ENCODE measurements around the gene RINL.
"Not testable (repeated sequence)": the region's sequence is repeated elsewhere in the genome, so short reads cannot be mapped to it uniquely, and the experiment has no call there.

Gene RINL

GRCh38 chr19:38855751-38856150 lies 22.3 kb downstream of the RINL start:
- not testable (repeated sequence) for H3K36me3 Mint-ChIP-seq, H3K27me3 Mint-ChIP-seq

GRCh38 chr19:38854961-38855360 lies 23.1 kb downstream of the RINL start:
- H3K27ac Mint-ChIP-seq, H3K36me3 Mint-ChIP-seq, CTCF ChIA-PET: not testable (repeated sequence)

More at GRCh38 chr19:38855751-38856150, 22.3 kb downstream of the RINL start:
- H3K9me3 Mint-ChIP-seq, CTCF ChIA-PET, DNase-seq, H3K4me3 Mint-ChIP-seq, H3K27ac Mint-ChIP-seq: not testable (repeated sequence)
- peaks cover 40% of the 10 kb centered on the region for H3K4me1 Mint-ChIP-seq

GRCh38 chr19:38853214-38853613 lies 24.9 kb downstream of the RINL start:
- Mint-ChIP-seq H3K36me3 (peaks cover 10% of the 10 kb centered on the region), H3K4me1 (peaks cover 51% of the 10 kb centered on the region)
- no peak for DNase-seq

More at GRCh38 chr19:38854961-38855360, 23.1 kb downstream of the RINL start:
- H3K9me3 Mint-ChIP-seq, H3K27me3 Mint-ChIP-seq, H3K4me3 Mint-ChIP-seq, DNase-seq: not testable (repeated sequence)
- peaks cover 42% of the 10 kb centered on the region for H3K4me1 Mint-ChIP-seq

DNA sequence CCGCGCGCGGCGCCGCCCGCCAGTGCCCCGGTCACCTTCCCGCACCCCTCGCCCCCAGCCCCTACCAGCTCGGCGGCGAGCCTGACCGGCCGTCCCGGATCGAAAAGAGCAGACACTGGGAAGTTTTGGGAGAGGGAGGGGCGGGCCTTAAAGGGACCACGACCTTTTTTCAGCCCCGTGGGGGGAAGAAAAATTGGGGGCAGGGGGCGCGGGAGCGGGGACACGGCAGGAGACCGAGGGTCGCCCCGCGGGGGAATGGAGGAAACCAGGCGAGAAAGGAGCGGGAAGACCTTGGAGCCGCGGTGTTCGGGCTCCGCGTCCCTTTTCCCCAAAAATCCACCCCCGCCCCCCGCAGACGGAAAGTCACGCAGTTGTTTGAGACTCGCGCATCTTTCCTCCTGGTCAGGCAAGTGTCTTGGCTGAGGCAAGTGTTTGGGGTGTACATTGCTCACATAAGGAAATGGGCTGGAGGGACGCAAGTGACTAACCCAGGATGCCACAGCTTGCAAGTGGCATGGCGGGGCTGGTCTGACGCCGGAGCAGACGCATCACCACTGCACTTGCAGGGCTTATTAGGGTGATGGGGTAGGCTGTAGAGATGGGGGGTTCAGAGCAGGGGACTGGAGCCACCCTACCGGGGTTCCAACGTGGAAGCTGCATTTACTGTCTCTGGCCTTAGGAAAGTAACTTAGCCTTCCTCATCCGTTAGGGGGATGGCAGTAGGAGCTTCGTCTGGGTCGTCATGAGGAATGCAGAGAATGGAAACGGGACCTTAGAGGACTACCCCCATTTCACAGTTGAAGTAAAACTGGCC lies 25.6 kb downstream of the RINL start:
- peak; percentile 68 for DNase-seq
- CTCF ChIA-PET, result interaction anchor here (0.9 to 2.7 kb wide), 6 partner anchors 9 to 78 kb away, joined by 3 to 8 read pairs (median 4); partner anchors contain the start of genes MRPS12 and SARS2
- peak overlapping the region; percentile 95 for H3K27ac Mint-ChIP-seq

More at GRCh38 chr19:38853214-38853613, 24.9 kb downstream of the RINL start:
- Mint-ChIP-seq H3K27ac (peak overlapping the region; percentile 95), H3K9me3 (no peaks in the 10 kb centered on the region), H3K4me3 (peak overlapping the region; percentile 91), H3K27me3 (peaks cover 14% of the 10 kb centered on the region)
- CTCF ChIA-PET, result interaction anchor here (0.9 to 2.7 kb wide), 6 partner anchors 8 to 77 kb away, joined by 3 to 8 read pairs (median 4); partner anchors contain the start of genes MRPS12 and SARS2

DNA sequence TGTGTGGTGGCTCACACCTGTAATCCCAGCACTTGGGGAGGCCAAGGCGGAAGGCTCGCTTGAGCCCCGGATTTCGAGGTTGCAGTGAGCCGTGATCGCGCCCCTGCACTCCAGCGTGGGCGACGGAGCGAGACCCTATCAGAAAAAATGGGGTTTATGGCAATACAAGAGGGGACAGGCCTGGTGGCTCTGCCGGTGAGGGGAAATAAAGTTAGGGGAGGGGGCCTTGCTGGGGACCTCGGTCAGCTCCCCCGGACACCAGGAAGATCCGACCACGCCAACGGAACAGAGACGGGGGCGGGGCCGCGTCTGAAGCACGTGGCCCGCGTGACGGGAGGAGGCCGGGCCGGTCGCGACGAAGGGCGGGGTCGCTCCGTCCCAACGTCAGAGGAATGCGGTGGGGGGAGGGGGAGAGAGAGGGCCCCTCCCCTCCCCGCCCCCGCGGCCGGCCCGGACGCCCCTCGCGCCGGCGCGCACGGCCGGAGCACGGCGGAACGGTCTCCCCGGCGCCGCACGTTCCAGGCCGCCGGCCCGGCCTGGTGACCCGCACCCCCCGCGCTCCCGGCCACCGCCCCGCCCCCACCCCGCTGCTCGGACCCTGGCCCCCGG lies 26.3 kb downstream of the RINL start:
- Mint-ChIP-seq H3K4me1 (peaks cover 51% of the 10 kb centered on the region), H3K27ac (peak overlapping the region; percentile 100), H3K4me3 (peak overlapping the region; percentile 92), H3K27me3 (peaks cover 14% of the 10 kb centered on the region), H3K9me3 (no peaks in the 10 kb centered on the region), H3K36me3 (peaks cover 24% of the 10 kb centered on the region)
- DNase-seq, result peak; percentile 94
- CTCF ChIA-PET, result interaction anchor here (1.0 to 2.7 kb wide), 3 partner anchors 18 to 82 kb away, joined by 3 to 8 read pairs (median 3); no protein-coding TSS in a partner anchor

More for the DNA sequence above, 25.6 kb downstream of the RINL start:
- H3K36me3 Mint-ChIP-seq, result peaks cover 17% of the 10 kb centered on the region
- peaks cover 51% of the 10 kb centered on the region for H3K4me1 Mint-ChIP-seq
- H3K9me3 Mint-ChIP-seq, result no peaks in the 10 kb centered on the region
- peak overlapping the region; percentile 91 for H3K4me3 Mint-ChIP-seq
- peaks cover 14% of the 10 kb centered on the region for H3K27me3 Mint-ChIP-seq

DNA sequence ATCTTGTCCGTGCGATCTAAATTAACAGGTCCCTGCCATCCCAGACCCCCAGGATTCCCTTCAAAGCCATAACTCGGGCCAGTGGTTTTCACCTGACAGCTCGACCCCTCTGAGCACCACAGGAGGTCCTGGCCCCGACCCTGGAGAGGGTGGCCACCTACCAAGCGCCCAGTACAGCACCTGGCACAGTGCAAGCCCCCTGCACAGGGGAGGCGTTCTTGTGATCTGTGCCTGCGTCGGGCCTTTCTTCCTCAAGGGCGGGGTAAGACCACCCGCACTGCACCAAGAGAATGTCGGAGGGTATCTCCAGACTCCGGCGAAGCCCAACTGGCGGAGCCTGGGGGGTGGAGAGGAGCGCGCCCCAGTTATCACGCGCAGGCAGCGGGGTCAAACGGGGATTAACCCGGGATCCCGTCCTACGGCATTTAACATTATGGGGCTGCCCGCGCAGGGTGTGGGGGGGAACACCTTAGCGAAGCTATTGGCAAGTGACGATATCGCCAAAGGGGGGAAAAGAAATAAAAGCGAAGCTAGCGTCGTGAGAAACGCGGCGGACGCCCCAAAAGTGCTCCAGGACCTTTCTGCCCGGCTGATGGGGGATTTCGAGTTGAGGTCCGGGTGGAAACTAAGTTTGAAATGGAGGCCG lies 27.0 kb downstream of the RINL start:
- no peaks in the 10 kb centered on the region for H3K9me3 Mint-ChIP-seq
- H3K27me3 Mint-ChIP-seq, result peaks cover 9% of the 10 kb centered on the region
- peak overlapping the region; percentile 100 for H3K27ac Mint-ChIP-seq
- CTCF ChIA-PET, result interaction anchor here (1.0 to 2.7 kb wide), 3 partner anchors 18 to 81 kb away, joined by 3 to 8 read pairs (median 3); no protein-coding TSS in a partner anchor
- peaks cover 48% of the 10 kb centered on the region for H3K4me1 Mint-ChIP-seq
- peaks cover 28% of the 10 kb centered on the region for H3K36me3 Mint-ChIP-seq
- peak overlapping the region; percentile 92 for H3K4me3 Mint-ChIP-seq
- DNase-seq, result peak; percentile 47

DNA sequence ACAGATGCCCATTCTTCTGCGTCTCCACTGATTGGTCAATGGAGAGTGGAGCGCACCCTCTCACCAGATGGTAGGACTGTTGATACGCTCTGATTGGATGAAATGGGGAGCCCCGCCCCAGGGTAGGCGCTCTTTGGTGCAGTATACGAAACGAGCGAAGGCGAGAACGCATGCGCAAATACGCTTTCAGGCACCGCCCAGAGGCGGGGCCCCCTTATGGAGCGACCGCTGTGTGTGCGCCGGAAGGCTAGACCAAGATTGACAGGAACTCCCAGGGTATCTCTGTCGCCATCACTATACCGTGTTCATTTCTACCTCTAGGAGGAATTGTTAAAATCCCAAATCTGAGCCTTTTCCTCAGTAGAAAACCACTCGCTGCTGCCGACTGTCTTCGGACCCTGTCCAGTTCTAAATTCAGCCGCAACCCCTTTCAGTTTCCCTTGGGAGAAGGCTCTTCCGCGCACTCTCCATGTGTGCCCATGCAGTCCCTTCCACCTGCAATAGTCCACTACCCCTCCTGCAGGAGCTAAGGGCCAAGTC lies 27.6 kb downstream of the RINL start:
- Mint-ChIP-seq H3K27ac (peak overlapping the region; percentile 100), H3K4me1 (peaks cover 54% of the 10 kb centered on the region), H3K36me3 (peaks cover 34% of the 10 kb centered on the region), H3K27me3 (peaks cover 8% of the 10 kb centered on the region), H3K4me3 (peak overlapping the region; percentile 92), H3K9me3 (no peaks in the 10 kb centered on the region)
- peak; percentile 99 for DNase-seq
- CTCF ChIA-PET, result interaction anchor here (1.0 to 1.4 kb wide), 2 partner anchors 37 to 81 kb away, joined by 3 read pairs; no protein-coding TSS in a partner anchor

DNA sequence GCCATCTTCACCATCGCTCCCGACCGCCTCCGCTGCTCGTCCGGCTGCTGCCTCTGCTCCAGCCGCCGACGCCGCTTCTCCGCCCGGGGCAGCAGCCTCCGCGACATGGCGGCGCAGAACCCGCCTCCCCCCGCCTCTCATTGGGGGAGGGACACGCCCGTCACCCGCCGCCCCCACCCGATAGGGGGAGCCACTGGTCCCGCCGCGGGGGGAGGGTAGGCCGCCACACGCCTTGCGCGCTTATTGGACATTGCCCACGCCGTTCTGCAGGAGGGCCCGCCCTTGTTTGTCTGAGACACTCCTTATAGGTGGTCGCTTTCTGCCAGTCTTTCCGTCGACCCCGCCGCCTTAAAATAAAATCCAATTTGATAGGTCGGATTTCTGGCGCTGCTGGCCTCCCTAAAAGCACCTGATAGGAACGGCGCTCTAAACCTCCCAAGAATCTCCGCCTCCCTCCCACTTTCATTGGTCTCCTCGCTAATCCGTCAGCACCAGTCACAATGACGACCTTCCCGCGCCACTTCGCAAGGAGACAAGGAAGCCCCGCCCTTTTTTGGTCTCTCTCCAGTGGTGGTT lies 28.1 kb downstream of the RINL start, which contains the start of gene HNRNPL:
HNRNPL (minus strand) TSS at position 127 of the 576 bp plus-strand sequence; CDS start at position 107, 20 bp downstream.
- Mint-ChIP-seq H3K27ac (peak within 1 kb of the TSS; percentile 100), H3K27me3 (peaks cover 8% of the 10 kb centered on the region), H3K4me3 (peak within 1 kb of the TSS; percentile 92), H3K4me1 (peaks cover 58% of the 10 kb centered on the region), H3K9me3 (no peaks in the 10 kb centered on the region), H3K36me3 (peaks cover 38% of the 10 kb centered on the region)
- DNase-seq, result peak; percentile 99
- CTCF ChIA-PET, result interaction anchor here (1.2 to 1.9 kb wide), 2 partner anchors 19 to 38 kb away, joined by 5 to 9 read pairs; no protein-coding TSS in a partner anchor

DNA sequence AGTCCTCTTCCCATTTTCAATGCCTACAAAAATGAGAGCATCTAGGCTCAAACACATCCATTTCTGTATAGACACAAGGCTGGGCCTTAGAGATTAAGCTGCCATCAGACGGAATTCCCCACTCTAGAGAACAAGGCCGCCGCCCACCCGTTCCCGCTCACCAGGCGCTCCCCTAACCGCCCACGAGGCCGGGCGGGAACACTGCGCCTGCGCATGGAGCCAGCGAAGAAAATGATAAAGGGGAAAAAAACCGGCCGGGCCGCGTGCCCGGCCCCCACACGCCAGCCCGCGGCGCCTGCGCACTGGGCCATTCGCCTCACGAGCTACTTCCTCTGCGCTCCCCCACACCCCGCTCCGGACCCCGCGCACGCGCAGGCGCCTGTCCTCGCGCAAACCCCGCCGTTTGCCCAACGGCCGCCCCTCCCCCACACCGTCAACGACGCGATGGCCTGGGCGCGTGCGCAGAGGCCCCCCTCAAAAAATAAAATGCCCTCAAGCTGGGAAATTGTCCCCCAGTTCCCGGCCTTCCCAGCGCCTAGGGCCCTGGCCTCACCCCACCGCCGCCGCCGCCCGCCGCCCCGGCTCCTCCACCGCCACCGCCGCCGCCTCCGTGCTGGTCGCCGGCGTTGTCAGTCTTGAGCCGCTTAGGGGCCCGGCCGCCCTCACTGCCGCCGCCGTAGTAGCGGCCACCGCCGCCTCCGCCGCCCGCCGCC lies 28.8 kb downstream of the RINL start:
- Mint-ChIP-seq H3K36me3 (peaks cover 41% of the 10 kb centered on the region), H3K4me1 (peaks cover 61% of the 10 kb centered on the region), H3K9me3 (no peaks in the 10 kb centered on the region), H3K4me3 (peak overlapping the region; percentile 92), H3K27ac (peak overlapping the region; percentile 100), H3K27me3 (peaks cover 8% of the 10 kb centered on the region)
- DNase-seq, result peak; percentile 97
- CTCF ChIA-PET, result interaction anchor here (0.9 to 1.9 kb wide), 3 partner anchors 17 to 38 kb away, joined by 3 to 9 read pairs (median 5); no protein-coding TSS in a partner anchor

DNA sequence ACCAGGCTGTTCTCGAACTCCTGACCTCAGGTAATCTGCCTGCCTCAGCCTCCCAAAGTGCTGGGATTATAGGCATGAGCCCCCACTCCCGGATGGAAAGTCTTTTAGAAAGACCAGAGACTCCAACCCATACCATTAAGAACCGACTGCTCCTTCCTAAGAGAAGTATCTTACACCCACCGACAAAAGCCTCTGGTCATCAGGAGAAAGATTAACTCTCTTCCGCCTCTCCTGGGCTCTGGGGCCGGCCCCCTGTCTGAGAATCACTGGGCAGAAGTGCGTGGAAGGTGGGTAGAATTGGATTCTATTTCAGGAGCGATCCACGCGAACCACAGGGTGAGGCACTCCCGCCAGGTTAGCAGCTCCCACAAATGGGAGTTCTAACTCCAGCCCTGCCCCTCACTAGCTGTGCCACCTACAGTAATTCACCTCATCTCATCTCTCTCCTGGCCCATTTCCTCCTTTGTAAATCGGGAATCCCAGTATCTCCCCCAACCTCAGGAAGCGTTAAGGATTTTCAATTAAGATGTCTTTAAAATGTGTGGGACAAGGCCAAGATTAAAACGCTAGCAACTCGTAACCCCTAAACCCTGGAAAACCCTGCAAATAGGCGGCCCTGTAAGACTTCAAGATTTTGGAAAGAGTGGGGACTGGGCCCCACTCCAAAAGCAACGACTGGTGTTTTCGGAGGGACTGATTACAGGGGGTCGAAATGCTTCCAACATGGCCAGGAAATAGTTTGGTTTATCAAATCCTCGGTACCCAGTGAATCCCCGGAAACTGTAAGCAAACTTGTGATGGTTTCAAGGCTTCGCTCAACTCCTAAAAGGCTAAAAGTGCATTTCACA lies 29.6 kb downstream of the RINL start:
- peaks cover 66% of the 10 kb centered on the region for H3K4me1 Mint-ChIP-seq
- no peaks in the 10 kb centered on the region for H3K9me3 Mint-ChIP-seq
- peak overlapping the region; percentile 100 for H3K27ac Mint-ChIP-seq
- CTCF ChIA-PET, result interaction anchor here (0.9 to 1.9 kb wide), 6 partner anchors 18 to 82 kb away, joined by 3 to 9 read pairs (median 3); partner anchors contain the start of genes MRPS12 and SARS2
- no peak for DNase-seq
- H3K27me3 Mint-ChIP-seq, result peaks cover 8% of the 10 kb centered on the region
- peak overlapping the region; percentile 92 for H3K4me3 Mint-ChIP-seq
- peaks cover 49% of the 10 kb centered on the region for H3K36me3 Mint-ChIP-seq

GRCh38 chr19:38846097-38846496 lies 32.0 kb downstream of the RINL start:
- peaks cover 80% of the 10 kb centered on the region for H3K4me1 Mint-ChIP-seq
- H3K27me3 Mint-ChIP-seq, result peaks cover 8% of the 10 kb centered on the region
- no peaks in the 10 kb centered on the region for H3K9me3 Mint-ChIP-seq
- H3K4me3 Mint-ChIP-seq, result no peak overlapping the region
- H3K27ac Mint-ChIP-seq, result no peak overlapping the region
- CTCF ChIA-PET, result no interaction called here
- DNase-seq, result no peak
- peaks cover 71% of the 10 kb centered on the region for H3K36me3 Mint-ChIP-seq

GRCh38 chr19:38845374-38846024 lies 32.6 kb downstream of the RINL start:
- H3K27me3 Mint-ChIP-seq, result peaks cover 8% of the 10 kb centered on the region
- CTCF ChIA-PET, result no interaction called here
- H3K4me1 Mint-ChIP-seq, result peaks cover 80% of the 10 kb centered on the region
- no peaks in the 10 kb centered on the region for H3K9me3 Mint-ChIP-seq
- no peak overlapping the region for H3K4me3 Mint-ChIP-seq
- H3K27ac Mint-ChIP-seq, result peak overlapping the region; percentile 75
- H3K36me3 Mint-ChIP-seq, result peaks cover 77% of the 10 kb centered on the region
- DNase-seq, result no peak
